HG03097 (cell line): ENCODE data around the gene ANXA11.

Experiments used
- ATAC-seq: cut with Tn5 transposase; IDR thresholded peaks from one replicate; pipeline ENCODE4 v1.9.1; 2021; ENCODE audit not compliant: unreplicated experiment, low FRiP score

ANXA11 gene

GRCh38 chr10:80167471-80168161 is 37.7 kb downstream of the ANXA11 start:
- no peak for ATAC-seq

GRCh38 chr10:80166581-80167470 is 38.5 kb downstream of the ANXA11 start:
- ATAC-seq: no peak

- ATAC-seq: no peak
Observed at GRCh38 chr10:80165173-80165572, 40.2 kb downstream of the ANXA11 start.

- no peak for ATAC-seq
Observed at GRCh38 chr10:80164596-80164995, 40.7 kb downstream of the ANXA11 start.

- ATAC-seq: no peak
Observed at GRCh38 chr10:80163741-80164341, 41.5 kb downstream of the ANXA11 start.

- ATAC-seq: no peak
Observed at GRCh38 chr10:80161321-80162083, 43.8 kb downstream of the ANXA11 start.

- ATAC-seq: no peak
Observed at GRCh38 chr10:80160361-80161320, 44.7 kb downstream of the ANXA11 start.

- ATAC-seq: no peak
Observed at GRCh38 chr10:80159166-80159873, 46.0 kb downstream of the ANXA11 start.

- no peak for ATAC-seq
Observed at GRCh38 chr10:80158598-80159127, 46.7 kb downstream of the ANXA11 start.

- no peak for ATAC-seq
Observed at GRCh38 chr10:80158126-80158525, 47.2 kb downstream of the ANXA11 start.

- no peak for ATAC-seq
Observed at GRCh38 chr10:80157561-80157960, 47.8 kb downstream of the ANXA11 start.

- ATAC-seq: no peak
Observed at GRCh38 chr10:80156216-80156615, 49.1 kb downstream of the ANXA11 start.

- no peak for ATAC-seq
Observed at GRCh38 chr10:80155696-80156215, 49.6 kb downstream of the ANXA11 start.

- no peak for ATAC-seq
Observed at GRCh38 chr10:80154978-80155695, 50.2 kb downstream of the ANXA11 start.

- ATAC-seq: no peak
Observed at GRCh38 chr10:80154626-80154977, 50.7 kb downstream of the ANXA11 start.

- no peak for ATAC-seq
Observed at GRCh38 chr10:80153460-80153859, 51.9 kb downstream of the ANXA11 start.

- ATAC-seq: no peak
Observed at GRCh38 chr10:80152820-80153219, 52.5 kb downstream of the ANXA11 start.

GRCh38 chr10:80150172-80150571 is 55.2 kb downstream of the ANXA11 start:
- no peak for ATAC-seq
